Epidermal melanocyte (primary cell): ENCODE data around the gene NIPAL1.

Source experiments
- DNase-seq: peaks from one replicate; pipeline ENCODE4 v3.0.0; 2011; ENCODE audit warnings: low spot score; ENCODE audit not compliant: insufficient read length

Gene NIPAL1

GRCh38 chr4:48025005-48025404, 8.4 kb downstream of the NIPAL1 start:
- peak; percentile 46 for DNase-seq

- no peak for DNase-seq
These were observed 11.1 kb downstream of the NIPAL1 start for GRCh38 chr4:48027653-48028052.

GRCh38 chr4:48028696-48029095, 12.1 kb downstream of the NIPAL1 start:
- DNase-seq: no peak

GRCh38 chr4:48030470-48030869, 13.9 kb downstream of the NIPAL1 start:
- DNase-seq: no peak

GRCh38 chr4:48031802-48032525, 15.4 kb downstream of the NIPAL1 start:
- DNase-seq: no peak

- DNase-seq: no peak
These were observed 16.1 kb downstream of the NIPAL1 start for GRCh38 chr4:48032721-48033120.

GRCh38 chr4:48033412-48033811, 16.8 kb downstream of the NIPAL1 start:
- DNase-seq: no peak

- DNase-seq: no peak
These were observed 17.3 kb downstream of the NIPAL1 start for GRCh38 chr4:48033825-48034413.

GRCh38 chr4:48035952-48036351, 19.4 kb downstream of the NIPAL1 start:
- DNase-seq: no peak

GRCh38 chr4:48037117-48037462, 20.5 kb downstream of the NIPAL1 start:
- DNase-seq: no peak

- no peak for DNase-seq
These were observed 22.1 kb downstream of the NIPAL1 start for GRCh38 chr4:48038666-48039065.

- no peak for DNase-seq
These were observed 23.0 kb downstream of the NIPAL1 start for GRCh38 chr4:48039561-48039960.

- DNase-seq: no peak
These were observed 25.1 kb downstream of the NIPAL1 start for GRCh38 chr4:48041535-48042137.

GRCh38 chr4:48042979-48043461, 26.4 kb downstream of the NIPAL1 start:
- no peak for DNase-seq

- no peak for DNase-seq
These were observed 26.9 kb downstream of the NIPAL1 start for GRCh38 chr4:48043504-48043903.

- no peak for DNase-seq
These were observed 27.7 kb downstream of the NIPAL1 start for GRCh38 chr4:48044298-48044697.

GRCh38 chr4:48046059-48046458, 29.5 kb downstream of the NIPAL1 start:
- no peak for DNase-seq

- DNase-seq: no peak
These were observed 30.9 kb downstream of the NIPAL1 start for GRCh38 chr4:48047421-48047844.

- DNase-seq: no peak
These were observed 31.3 kb downstream of the NIPAL1 start for GRCh38 chr4:48047896-48048295.

GRCh38 chr4:48049483-48049882, 32.9 kb downstream of the NIPAL1 start:
- no peak for DNase-seq

GRCh38 chr4:48051078-48051477, 34.5 kb downstream of the NIPAL1 start:
- no peak for DNase-seq

- DNase-seq: no peak
These were observed 42.3 kb downstream of the NIPAL1 start for GRCh38 chr4:48058617-48059530.
